Measurements from ENCODE around the gene DKC1.

- TF ChIP-seq CTCF (IDR thresholded peaks at IDR 0.05; ENCODE audit: low read depth, low read length, poor library complexity, severe bottlenecking): no peak
- no peak for TF ChIP-seq EZH2phosphoT487 (IDR thresholded peaks at IDR 0.05; ENCODE audit: borderline replicate concordance, low read length)
Measured at GRCh38 chrX:154799556-154800348, 37.1 kb downstream of the DKC1 start.
